T-helper 1 cell treated with Interleukin-12 subunit alpha and Interleukin-12 subunit beta and Interleukin-4 antibody, amounts not matched to agents 30 ng/mL and 1 ng/mL, for 36 hours (primary cell): ENCODE results near the gene GSK3A. TPM values are rescaled to one million over a fixed set of nuclear protein-coding genes. Genes with fewer than 3 reads are reported as not detected.

Source experiments
- intact Hi-C: fragments of 100-400 bp; cut with micrococcal nuclease; formaldehyde crosslinking; loops from one replicate; pipeline ENCODE4 v1.15.1; 2024
- total RNA-seq: library from RNA; stranded (reverse); gene quantifications from 2 replicates; pipeline ENCODE4 v1.2.3, GENCODE V29; 2022

The GSK3A gene
- total RNA-seq, 1 donor from 2014 or later, result 56.9 TPM

DNA sequence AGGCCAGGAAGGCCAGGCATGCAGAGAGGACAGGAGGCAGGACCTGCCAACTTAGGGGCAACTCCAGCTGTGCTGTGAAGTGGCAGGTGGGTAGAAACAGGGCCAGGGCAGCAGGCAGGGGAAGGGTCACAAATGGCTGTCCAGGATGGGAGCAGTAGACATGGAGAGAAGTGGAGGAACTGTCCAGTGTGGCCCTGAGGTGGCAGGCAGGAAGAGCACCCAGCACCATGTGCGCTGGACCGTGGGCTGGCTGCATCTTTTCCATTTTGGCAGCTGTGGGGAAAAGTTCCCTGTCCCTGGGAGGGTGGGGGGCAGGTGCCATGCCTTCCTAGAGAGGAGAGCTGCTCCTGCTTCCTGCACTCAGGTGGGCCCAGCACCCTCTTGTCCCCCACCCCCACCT, 38.7 kb downstream of the GSK3A start:
- intact Hi-C loops, result no loop called here

GRCh38 chr19:42202290-42202880, 40.0 kb downstream of the GSK3A start:
- intact Hi-C loops, result loop anchor here (1.0 kb wide), 1 partner anchor 11 kb away; no protein-coding TSS in a partner anchor

DNA sequence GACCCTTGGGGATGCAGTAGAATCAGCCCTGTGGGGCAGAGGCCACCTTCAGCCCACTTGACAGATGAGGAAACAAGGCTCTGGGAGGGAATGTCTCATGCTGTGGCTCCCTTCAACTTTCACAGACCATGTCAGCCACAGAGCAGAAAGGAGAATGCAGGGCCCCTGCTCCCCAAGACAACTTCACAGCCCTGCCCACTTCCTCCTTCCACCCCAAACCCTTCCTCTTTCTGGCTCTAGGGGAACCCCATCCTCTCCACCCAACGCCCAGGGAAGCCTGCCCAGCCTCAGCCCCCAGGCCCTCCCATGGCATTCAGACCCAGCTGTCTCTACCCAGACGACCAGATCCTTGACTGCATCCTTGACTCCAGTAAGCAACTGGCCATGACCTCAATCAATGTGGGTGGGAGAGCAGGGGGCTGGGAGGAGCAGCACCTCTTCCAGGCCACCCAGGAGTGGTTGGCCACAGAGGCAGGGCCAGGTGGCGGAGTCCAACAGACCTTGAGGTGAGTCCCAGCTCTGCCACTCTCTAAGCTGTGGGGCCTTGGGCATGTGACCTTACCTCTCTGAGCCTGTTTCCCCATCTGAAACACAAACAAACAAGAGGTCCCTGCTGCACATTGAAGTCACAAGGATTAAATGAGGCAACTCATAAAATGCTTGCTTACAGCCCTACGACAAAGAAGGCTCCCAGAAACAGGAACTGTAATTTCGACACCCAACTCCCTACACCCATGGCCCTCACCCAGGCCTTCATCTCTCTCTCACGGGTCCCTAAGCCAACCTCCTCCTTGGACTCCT, 40.7 kb downstream of the GSK3A start:
- intact Hi-C loops, result loop anchor here (1.0 kb wide), 1 partner anchor 12 kb away; no protein-coding TSS in a partner anchor

GRCh38 chr19:42200116-42200715, 42.2 kb downstream of the GSK3A start:
- intact Hi-C loops, result no loop called here

DNA sequence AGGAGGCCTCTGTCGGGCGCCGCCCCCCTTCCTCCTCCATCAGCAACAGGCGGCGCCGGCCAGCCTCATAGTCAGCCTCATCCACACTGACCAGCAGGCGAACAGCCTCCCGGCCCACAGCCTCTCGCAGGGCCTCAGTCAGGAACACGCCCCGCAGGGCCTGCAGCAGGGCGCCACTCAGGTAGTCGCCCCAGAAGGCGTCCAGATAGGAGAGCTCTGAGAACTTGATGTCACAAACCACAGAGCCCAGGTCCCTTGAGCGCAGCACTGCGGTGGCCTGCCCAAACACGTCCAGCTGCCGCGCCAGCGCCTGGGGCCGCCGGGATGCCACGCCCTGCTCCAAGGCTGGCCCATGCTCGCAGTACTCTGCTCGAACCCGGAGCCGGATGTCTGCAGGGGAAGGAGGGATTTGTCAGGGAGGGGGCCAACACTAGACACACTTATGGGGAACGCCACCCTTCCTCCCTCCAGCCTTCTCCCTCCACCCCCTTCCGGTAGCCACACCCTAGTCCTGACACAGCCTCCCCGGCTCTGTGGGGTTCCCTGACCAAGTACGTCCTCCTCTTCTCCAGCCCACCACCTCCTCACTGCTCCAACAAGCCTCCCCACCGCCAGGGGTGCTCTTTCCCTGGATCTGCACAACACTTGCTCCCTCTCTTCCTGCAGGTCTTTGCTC, 42.8 kb downstream of the GSK3A start:
- intact Hi-C loops, result loop anchor here (1.0 kb wide), 10 partner anchors 14 to 126 kb away; partner anchors contain the start of genes DEDD2, GSK3A, MEGF8 and POU2F2

DNA sequence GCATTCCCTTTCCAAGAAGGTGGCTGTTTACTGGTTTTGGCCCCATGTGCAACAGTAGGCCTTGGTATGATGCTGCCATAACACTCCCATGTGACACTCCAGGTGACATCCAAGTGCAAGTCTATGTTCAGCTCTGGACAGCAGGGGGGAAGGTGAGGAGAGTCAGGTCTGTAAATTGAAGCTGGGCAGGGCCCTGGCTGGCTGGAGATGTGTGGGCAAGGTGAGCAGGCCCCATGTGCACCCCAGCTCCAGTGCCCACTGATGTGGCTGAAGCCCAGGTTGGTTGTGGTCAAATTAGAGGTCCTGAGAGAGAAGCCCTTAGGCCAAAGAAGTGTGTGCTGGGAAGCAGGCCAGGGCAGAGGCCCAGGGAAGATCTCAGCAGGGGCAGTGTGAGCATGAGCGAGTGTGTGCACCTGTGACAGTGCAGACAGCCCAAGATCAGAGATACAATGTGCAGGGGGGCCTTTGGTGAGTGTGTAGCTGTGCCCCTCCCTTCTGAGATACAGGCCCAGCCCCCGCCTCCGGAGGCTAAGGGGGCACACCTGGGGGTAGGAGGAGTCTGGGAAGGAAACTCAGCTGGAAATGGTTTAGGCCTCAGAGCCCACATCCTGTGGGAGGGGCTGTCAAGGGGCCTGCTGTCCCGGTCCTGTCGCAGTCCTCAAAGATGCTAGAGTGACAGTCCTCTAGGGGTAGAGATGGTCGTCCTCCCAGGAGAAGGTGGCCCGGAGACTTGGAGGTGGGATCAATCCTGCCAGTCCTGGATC, 43.5 kb downstream of the GSK3A start:
- intact Hi-C loops, result loop anchor here (1.0 kb wide), 10 partner anchors 14 to 126 kb away; partner anchors contain the start of genes DEDD2, GSK3A, MEGF8 and POU2F2

GRCh38 chr19:42197375-42197817, 45.0 kb downstream of the GSK3A start:
- intact Hi-C loops, result no loop called here

GRCh38 chr19:42196011-42197001, 46.1 kb downstream of the GSK3A start:
- intact Hi-C loops, result no loop called here

DNA sequence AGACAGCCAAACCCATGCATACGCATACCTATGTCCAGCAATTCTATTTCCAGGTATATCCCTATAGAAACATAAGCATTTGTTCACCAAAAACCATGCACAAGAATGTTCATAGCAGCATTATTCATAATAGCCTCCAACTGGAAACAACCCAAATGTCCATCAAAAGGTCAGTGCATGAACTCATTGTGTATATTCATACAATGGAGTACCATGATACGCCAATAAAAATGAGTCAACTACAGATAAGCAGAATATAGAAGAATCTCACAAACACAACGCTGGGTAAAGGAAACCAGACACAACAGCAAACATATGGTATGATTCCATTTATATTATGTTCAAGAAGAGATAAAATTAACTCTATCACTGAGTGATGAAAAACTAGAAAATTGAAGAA, 48.7 kb downstream of the GSK3A start:
- intact Hi-C loops, result no loop called here

GRCh38 chr19:42193294-42193693, 49.1 kb downstream of the GSK3A start:
- intact Hi-C loops, result no loop called here

GRCh38 chr19:42191855-42192254, 50.5 kb downstream of the GSK3A start:
- intact Hi-C loops, result no loop called here

DNA sequence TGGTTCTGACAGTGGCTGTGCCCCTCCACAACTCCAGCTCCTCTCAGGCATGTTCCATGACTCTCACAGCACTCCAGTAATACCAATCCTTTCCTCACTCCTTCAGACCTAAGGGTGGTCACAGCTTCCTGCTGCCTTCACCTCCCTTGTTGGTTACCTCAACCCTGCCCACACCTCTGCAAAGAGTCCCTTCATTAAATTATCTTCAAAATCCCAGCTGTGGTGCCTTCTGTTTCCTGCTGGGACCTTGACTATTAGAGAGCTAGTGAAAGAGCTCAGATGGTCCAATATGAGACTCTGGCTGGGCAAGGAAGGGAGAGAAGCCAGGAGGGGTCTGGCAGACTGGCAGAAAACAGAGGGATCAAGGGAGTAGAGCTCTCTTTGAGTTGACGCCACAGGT, 51.1 kb downstream of the GSK3A start:
- intact Hi-C loops, result no loop called here

DNA sequence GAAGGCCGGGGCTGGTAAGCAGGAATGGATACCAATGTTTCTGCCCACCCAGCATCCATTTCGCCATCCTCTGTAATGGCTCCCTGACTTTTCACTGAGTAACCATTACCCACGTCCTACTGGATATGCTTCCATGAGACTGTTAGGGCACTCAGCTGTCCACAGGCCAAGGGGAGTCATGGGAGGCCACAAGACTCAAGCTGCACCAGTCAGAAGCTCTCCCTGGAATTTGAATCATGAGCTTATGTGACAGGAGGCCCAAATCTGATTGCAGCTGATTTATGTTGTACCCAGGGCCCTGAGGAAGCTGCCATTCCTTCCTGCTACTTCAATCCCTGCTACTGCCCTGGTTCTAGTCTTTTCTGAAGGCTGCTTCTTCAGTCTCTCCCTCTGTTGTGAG, 53.3 kb downstream of the GSK3A start:
- intact Hi-C loops, result no loop called here

- intact Hi-C loops, result no loop called here
Measured at GRCh38 chr19:42188665-42189064, 53.7 kb downstream of the GSK3A start.

DNA sequence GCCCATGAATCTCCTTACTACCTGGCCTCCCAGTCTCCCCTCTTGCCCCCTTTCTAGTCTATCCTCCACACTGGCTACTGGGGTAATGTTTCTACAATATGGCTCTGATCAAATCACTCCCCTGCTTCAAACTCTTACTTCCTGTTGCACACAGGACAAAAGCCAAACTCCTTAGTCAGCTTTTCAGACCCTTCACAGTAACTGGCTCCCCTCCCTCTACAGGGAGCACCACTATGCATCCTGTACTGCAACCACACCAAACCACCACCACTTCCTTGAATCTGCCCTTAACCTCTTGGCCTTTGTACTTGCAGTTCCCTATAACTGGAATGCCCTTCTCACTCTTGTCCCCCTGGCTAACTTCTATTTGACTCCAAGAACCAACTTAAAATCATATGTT, 57.1 kb downstream of the GSK3A start:
- intact Hi-C loops, result loop anchor here (1.0 kb wide), 2 partner anchors 8 to 14 kb away; no protein-coding TSS in a partner anchor

DNA sequence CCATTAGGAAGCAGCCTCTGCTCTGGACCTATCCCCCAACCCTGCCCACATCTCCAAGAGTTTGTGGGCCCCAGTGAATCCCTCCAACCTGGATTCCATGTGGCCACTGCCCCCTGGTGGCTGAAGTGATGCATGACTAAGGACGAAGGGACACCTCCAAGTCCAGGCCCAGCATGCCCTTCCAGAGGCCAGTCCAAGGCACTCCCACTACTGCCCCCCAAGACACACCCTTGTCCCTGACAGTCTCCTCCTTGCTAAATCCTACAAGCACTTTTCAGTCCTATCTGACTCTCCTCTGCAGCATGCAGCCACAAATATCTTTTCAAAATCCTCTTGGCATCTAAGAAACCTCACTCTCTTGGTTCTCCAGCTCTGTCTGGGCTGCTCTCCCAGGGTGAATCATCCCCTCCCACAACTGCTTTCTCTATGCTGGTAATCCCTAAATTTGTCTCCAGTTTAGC, 58.0 kb downstream of the GSK3A start:
- intact Hi-C loops, result loop anchor here (1.0 kb wide), 2 partner anchors 51 to 76 kb away; no protein-coding TSS in a partner anchor
